Endothelial cell of coronary artery (primary cell): Measurements from ENCODE around the gene RPTOR. TPM values are rescaled to one million over a fixed set of nuclear protein-coding genes. Genes with fewer than 3 reads are reported as not detected.

Experiments used
- total RNA-seq: library from RNA; depleted of rRNA; stranded (reverse); fragments of >200 nt; gene quantifications from 2 replicates; pipeline ENCODE4 v1.2.3, GENCODE V29; 2014

The RPTOR gene
- 17.5 and 28.6 TPM in 2 replicates for total RNA-seq

GRCh38 chr17:80544655-80545498, at the start of gene RPTOR:
TSS of gene RPTOR (plus strand) at chr17:80544838. CDS start at chr17:80545630, 792 bp downstream.

GRCh38 chr17:80991645-80992076, 447.0 kb downstream of the RPTOR start, which contains the start of gene CHMP6:
TSS of gene CHMP6 (plus strand) at chr17:80991841. CDS start at chr17:80991919, 78 bp downstream.

Other genes with a start within 250 kb of the RPTOR start
- 18.5 and 21.5 TPM in 2 replicates for gene ENDOV, start 129.7 kb upstream of the RPTOR start, total RNA-seq
- gene NPTX1, start 68.2 kb upstream of the RPTOR start, total RNA-seq: 0.09 and 5.5 TPM in 2 replicates